ENCODE results near the gene TRIB2. TPM values are rescaled to one million over a fixed set of nuclear protein-coding genes. Genes with fewer than 3 reads are reported as not detected.

The TRIB2 gene
- total and polyA plus RNA-seq, 2 of the 13 experiments (the other 11 are each of a cell fraction or from before 2014, with no cell fraction given), result 1.1 to 2.3 TPM

- CTCF ChIA-PET (ENCODE audit: low intra/inter-chr PET ratio, low total read pairs), result no interaction called here
- TF ChIP-seq XRCC5 (optimal IDR thresholded peaks at IDR 0.05; ENCODE audit: low read length), result no peak
- peak; percentile 24; the same call in 1 of the 2 replicates for TF ChIP-seq MAFF (IDR thresholded peaks at IDR 0.05; ENCODE audit: low read depth, low read length)
- TF ChIP-seq PBX3 (CRISPR knock-in tag; IDR thresholded peaks at IDR 0.05; ENCODE audit: borderline replicate concordance), result no peak
- no peak for TF ChIP-seq NKX3-1 (CRISPR knock-in tag; IDR thresholded peaks at IDR 0.05)
- no peak for TF ChIP-seq ZNF335 (CRISPR knock-in tag; IDR thresholded peaks at IDR 0.05)
- no peak for TF ChIP-seq ZNF775 (CRISPR knock-in tag; IDR thresholded peaks at IDR 0.05; ENCODE audit: borderline replicate concordance)
- TF ChIP-seq ZNF546 (CRISPR knock-in tag; conservative IDR thresholded peaks at IDR 0.05), result no peak
- no peak for TF ChIP-seq BRD4 (CRISPR knock-in tag; IDR thresholded peaks at IDR 0.05)
- no peak for TF ChIP-seq ZFYVE20 (CRISPR knock-in tag; IDR thresholded peaks at IDR 0.05; ENCODE audit: borderline replicate concordance, low read depth)
- TF ChIP-seq ZBTB1 (CRISPR knock-in tag; IDR thresholded peaks at IDR 0.05; ENCODE audit: borderline replicate concordance), result no peak
- no peak for TF ChIP-seq FUBP1 (CRISPR knock-in tag; IDR thresholded peaks at IDR 0.05; ENCODE audit: borderline replicate concordance)
- no peak for TF ChIP-seq GPBP1L1 (CRISPR knock-in tag; IDR thresholded peaks at IDR 0.05)
- no peak for TF ChIP-seq ZNF776 (CRISPR knock-in tag; IDR thresholded peaks at IDR 0.05)
- no peak for TF ChIP-seq TBX3 (IDR thresholded peaks at IDR 0.05; ENCODE audit: borderline replicate concordance)
- peak in 1 of 2 experiments; percentile 54; a peak in 2 of 4 replicates for TF ChIP-seq MAFK (conservative IDR thresholded peaks at IDR 0.05 in 1 of 2, IDR thresholded peaks at IDR 0.05 in 1 of 2; ENCODE audit: low read length in 2 of 2)
- no peak for TF ChIP-seq THAP11 (CRISPR knock-in tag; IDR thresholded peaks at IDR 0.05)
- in situ Hi-C loops (cut with HindIII; ENCODE audit: extremely low pct_ligation_motif_present, low pct_unique_long_range_greater_than_20kb) (no loop called here), intact Hi-C loops (cut with micrococcal nuclease; ENCODE audit: unreplicated experiment) (no loop called here)
- FAIRE-seq, result no peak
- H4K20me1 ChIP-seq (ENCODE audit: insufficient read depth, low read length), result no peaks in the 10 kb centered on the region
- peaks cover 39% of the 10 kb centered on the region; the same call in 1 of the 2 replicates for H3K9me3 ChIP-seq (ENCODE audit: low read length)
- BruUV-seq (replicated peaks), result no TSS peak
- POLR2A ChIA-PET, result no interaction called here
- WGBS (ENCODE audit: low lambda C conversion rate), result 4% methylated on average over 3 of the region's 3 CpGs
- no peak overlapping the region for H3K27ac ChIP-seq (ENCODE audit: extremely low read length, insufficient read depth, low read length)
- H3K4me2 ChIP-seq (ENCODE audit: low read depth, low read length), result no peak overlapping the region
- no peak overlapping the region for H3K9ac ChIP-seq (ENCODE audit: insufficient read depth, low read depth, low read length)
- no peak overlapping the region for H3K4me3 ChIP-seq (replicated peaks in 1 of 3; ENCODE audit: insufficient read depth in 1 of 3, low read depth in 2 of 3, low read length in 3 of 3)
- no peaks in the 10 kb centered on the region for H3K27me3 ChIP-seq (ENCODE audit: control insufficient read depth in 1 of 2, insufficient read depth in 2 of 2, low read length in 2 of 2)
- no peak for DNase-seq (ENCODE audit: low spot score)
- no peaks in the 10 kb centered on the region for H3K36me3 ChIP-seq (replicated peaks in 1 of 2; ENCODE audit: control insufficient read depth in 1 of 2, insufficient read depth in 2 of 2, low read length in 2 of 2)
- no peaks in the 10 kb centered on the region for H3K4me1 ChIP-seq (ENCODE audit: insufficient read depth, low read length)
- no peak overlapping the region for H2AFZ ChIP-seq (ENCODE audit: low read length)
- no peaks in the 10 kb centered on the region for H3K79me2 ChIP-seq (ENCODE audit: insufficient read depth, low read length)
- no peak for ATAC-seq
Observed at GRCh38 chr2:12791906-12792305, 75.2 kb downstream of the TRIB2 start.
